ENCODE results near the gene MAP3K5.

GRCh38 chr6:136514591-136514990, 277.7 kb downstream of the MAP3K5 start:
- TF ChIP-seq EZH2phosphoT487 (IDR thresholded peaks at IDR 0.05) (no peak), CTCF (IDR thresholded peaks at IDR 0.05) (no peak), EZH2 (IDR thresholded peaks at IDR 0.05) (no peak)
